Neural cell (in vitro differentiated cells): Measurements from ENCODE around the gene INTS4. TPM values are rescaled to one million over a fixed set of nuclear protein-coding genes. Genes with fewer than 3 reads are reported as not detected.
"Not testable (repeated sequence)": the region's sequence is repeated elsewhere in the genome, so short reads cannot be mapped to it uniquely, and the experiment has no call there.

ENCODE experiments used
- H2AFZ ChIP-seq: fragments of 200-600, 300-800 bp; sonication (generic), shearing (Covaris generic); 2 replicates; pipeline ENCODE4 v1.6.0; 2014; ENCODE audit warnings: low read depth, mild to moderate bottlenecking, antibody characterized with exemption, low read length, moderate library complexity
- H3F3A ChIP-seq: fragments of 200-600 bp; shearing (Covaris generic); 2 replicates; pipeline ENCODE4 v1.6.1; 2016; ENCODE audit warnings: mild to moderate bottlenecking, moderate library complexity, mixed read lengths, antibody characterized with exemption, low read length; ENCODE audit not compliant: insufficient read depth, poor library complexity, severe bottlenecking
- H3K27ac ChIP-seq: fragments of 200-600, 300-800 bp; sonication (generic), shearing (Covaris generic); 2 replicates; pipeline ENCODE4 v1.5.1; 2014; ENCODE audit warnings: mild to moderate bottlenecking, low read length, moderate library complexity
- H3K27me3 ChIP-seq: fragments of 300-800, 200-600 bp; sonication (generic), shearing (Covaris generic); 2 replicates; pipeline ENCODE4 v1.6.0; 2014; ENCODE audit warnings: mild to moderate bottlenecking, low read depth, low read length, moderate library complexity; ENCODE audit not compliant: insufficient read depth
- H3K36me3 ChIP-seq: fragments of 300-800, 200-600 bp; sonication (generic), shearing (Covaris generic); 2 replicates; pipeline ENCODE4 v1.5.1; 2014; ENCODE audit warnings: mild to moderate bottlenecking, antibody characterized with exemption, low read length, moderate library complexity; ENCODE audit not compliant: insufficient read depth
- H3K4me2 ChIP-seq: fragments of 300-800, 200-600 bp; sonication (generic), shearing (Covaris generic); 2 replicates; pipeline ENCODE4 v1.6.0; 2014; ENCODE audit warnings: mild to moderate bottlenecking, low read length
- H3K4me3 ChIP-seq: fragments of 300-800, 200-600 bp; sonication (generic), shearing (Covaris generic); 2 replicates; pipeline ENCODE4 v1.5.1; 2014; ENCODE audit warnings: mild to moderate bottlenecking, low read length, moderate library complexity
- H3K79me2 ChIP-seq: fragments of 200-600 bp; shearing (Covaris generic); replicated peaks from 2 replicates; pipeline ENCODE4 v1.6.0; 2014; ENCODE audit warnings: mild to moderate bottlenecking, low read length, moderate library complexity; ENCODE audit not compliant: insufficient read depth
- H3K9ac ChIP-seq: fragments of 300-800, 200-600 bp; sonication (generic), shearing (Covaris generic); 2 replicates; pipeline ENCODE4 v1.6.1; 2016; ENCODE audit warnings: mild to moderate bottlenecking, low read length, mixed read lengths
- H3K9me2 ChIP-seq: fragments of 200-600 bp; shearing (Covaris generic); 2 replicates; pipeline ENCODE4 v1.6.1; 2016; ENCODE audit warnings: mild to moderate bottlenecking, low read length, mixed read lengths; ENCODE audit not compliant: insufficient read depth
- H3K9me3 ChIP-seq: fragments of 200-600, 300-800 bp; sonication (generic), shearing (Covaris generic); 2 replicates; pipeline ENCODE4 v1.6.1; 2016; ENCODE audit warnings: mild to moderate bottlenecking, mixed run types, low read length, moderate library complexity, mixed read lengths
- H4K20me1 ChIP-seq: fragments of 200-600 bp; shearing (Covaris generic); 2 replicates; pipeline ENCODE4 v1.6.1; 2016; ENCODE audit warnings: mild to moderate bottlenecking, mixed run types; ENCODE audit not compliant: insufficient read depth
- EP300 ChIP-seq: fragments of 450-650 bp; conservative IDR thresholded peaks from 2 replicates; pipeline ENCODE4 v1.6.1; 2014; ENCODE audit warnings: antibody characterized with exemption, mild to moderate bottlenecking, moderate library complexity; ENCODE audit not compliant: poor library complexity, severe bottlenecking
- EZH2 ChIP-seq: fragments of 200-600, 300-800 bp; shearing (Covaris generic), sonication (generic); IDR thresholded peaks from 2 replicates; pipeline ENCODE4 v1.6.1; 2014; ENCODE audit warnings: antibody characterized with exemption, low read length, borderline replicate concordance, mild to moderate bottlenecking; ENCODE audit not compliant: insufficient read depth, poor library complexity, severe bottlenecking
- MXI1 ChIP-seq: fragments of 450-650 bp; conservative IDR thresholded peaks from 2 replicates; pipeline ENCODE4 v1.6.1; 2014; ENCODE audit warnings: antibody characterized with exemption, mild to moderate bottlenecking; ENCODE audit not compliant: poor library complexity, severe bottlenecking
- POLR2AphosphoS5 ChIP-seq: IDR thresholded peaks from 2 replicates; pipeline ENCODE4 v1.6.1; 2012
- RAD21 ChIP-seq: fragments of 450-650 bp; conservative IDR thresholded peaks from 2 replicates; pipeline ENCODE4 v1.6.1; 2014; ENCODE audit warnings: antibody characterized with exemption, mild to moderate bottlenecking, moderate library complexity
- SMC3 ChIP-seq: fragments of 450-650 bp; conservative IDR thresholded peaks from 2 replicates; pipeline ENCODE4 v1.6.1; 2014; ENCODE audit warnings: antibody characterized with exemption, mild to moderate bottlenecking, moderate library complexity; ENCODE audit not compliant: poor library complexity
- TAF1 ChIP-seq: IDR thresholded peaks from 2 replicates; pipeline ENCODE4 v1.6.1; 2012; ENCODE audit warnings: low read depth
- polyA plus RNA-seq: library from polyadenylated mRNA; depleted of rRNA; stranded (reverse); fragments of >200 nt; gene quantifications from 2 replicates; pipeline ENCODE4 v1.2.3, GENCODE V29; 2014
- TF ChIP-seq, protein P1 (sequence below): fragments of 450-650 bp; IDR thresholded peaks from 2 replicates; pipeline ENCODE4 v1.5.1; 2014; ENCODE audit warnings: antibody characterized with exemption, mild to moderate bottlenecking, moderate library complexity; ENCODE audit not compliant: poor library complexity, severe bottlenecking
- TF ChIP-seq, protein P2 (sequence below): IDR thresholded peaks from 2 replicates; pipeline ENCODE4 v1.6.1; 2012; ENCODE audit warnings: borderline replicate concordance

Gene INTS4
- polyA plus RNA-seq, 1 donor from 2014 or later: 34.5 TPM

DNA sequence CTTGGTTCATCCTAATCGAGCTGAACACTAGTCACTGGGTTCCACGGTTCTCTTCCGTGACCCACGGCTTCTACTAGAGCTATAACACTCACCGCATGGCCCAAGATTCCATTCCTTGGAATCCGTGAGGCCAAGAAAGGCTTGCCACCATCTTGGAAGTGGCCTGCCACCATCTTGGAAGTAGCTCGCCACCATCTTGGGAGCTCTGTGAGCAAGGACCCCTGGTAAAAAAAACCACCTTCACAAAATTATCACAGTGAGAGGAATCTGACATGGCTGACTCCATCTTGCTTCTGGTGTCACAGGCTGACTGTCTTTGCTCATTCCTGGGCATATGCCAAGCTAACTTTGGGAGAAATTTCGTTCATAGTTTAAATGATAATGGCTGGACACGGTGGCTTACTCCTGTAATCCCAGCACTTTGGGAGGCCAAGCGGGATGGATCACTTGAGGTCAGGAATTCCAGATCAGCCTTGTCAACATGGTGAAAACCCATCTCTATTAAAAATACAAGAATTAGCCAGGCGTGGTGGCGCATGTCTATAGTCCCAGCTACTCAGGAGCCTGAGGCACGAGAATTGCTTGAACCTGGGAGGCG, 47.5 kb upstream of the INTS4 start:
- H3K27me3 ChIP-seq: no peaks in the 10 kb centered on the region
- no peak overlapping the region for H2AFZ ChIP-seq

DNA sequence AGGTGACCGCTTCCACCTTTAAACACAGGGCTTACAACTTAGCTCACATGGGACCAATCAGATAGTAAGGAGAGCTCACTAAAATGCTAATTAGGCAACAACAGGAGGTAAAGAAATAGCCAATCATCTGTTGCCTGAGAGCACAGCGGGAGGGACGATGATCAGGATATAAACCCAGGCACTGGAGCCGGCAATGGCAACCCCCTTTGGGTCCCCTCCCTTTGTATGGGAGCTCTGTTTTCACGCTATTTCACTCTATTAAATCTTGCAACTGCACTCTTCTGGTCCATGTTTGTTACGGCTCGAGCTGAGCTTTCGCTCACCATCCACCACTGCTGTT, 46.9 kb upstream of the INTS4 start:
- not testable (repeated sequence) for H3K27me3 ChIP-seq, H3K4me3 ChIP-seq, H3F3A ChIP-seq, H2AFZ ChIP-seq, H3K4me2 ChIP-seq, H3K27ac ChIP-seq, H3K9me2 ChIP-seq, H3K9me3 ChIP-seq, H3K9ac ChIP-seq, H3K36me3 ChIP-seq, H3K79me2 ChIP-seq, H4K20me1 ChIP-seq

More for the DNA sequence above, 47.5 kb upstream of the INTS4 start:
- Histone ChIP-seq H3K36me3 (no peaks in the 10 kb centered on the region), H4K20me1 (no peaks in the 10 kb centered on the region), H3K9ac (no peak overlapping the region), H3K4me2 (no peak overlapping the region), H3K79me2 (no peaks in the 10 kb centered on the region), H3K27ac (no peak overlapping the region), H3F3A (no peaks in the 10 kb centered on the region), H3K9me2 (no peaks in the 10 kb centered on the region), H3K4me3 (no peak overlapping the region), H3K9me3 (no peaks in the 10 kb centered on the region)
- TF ChIP-seq, protein P1, sequence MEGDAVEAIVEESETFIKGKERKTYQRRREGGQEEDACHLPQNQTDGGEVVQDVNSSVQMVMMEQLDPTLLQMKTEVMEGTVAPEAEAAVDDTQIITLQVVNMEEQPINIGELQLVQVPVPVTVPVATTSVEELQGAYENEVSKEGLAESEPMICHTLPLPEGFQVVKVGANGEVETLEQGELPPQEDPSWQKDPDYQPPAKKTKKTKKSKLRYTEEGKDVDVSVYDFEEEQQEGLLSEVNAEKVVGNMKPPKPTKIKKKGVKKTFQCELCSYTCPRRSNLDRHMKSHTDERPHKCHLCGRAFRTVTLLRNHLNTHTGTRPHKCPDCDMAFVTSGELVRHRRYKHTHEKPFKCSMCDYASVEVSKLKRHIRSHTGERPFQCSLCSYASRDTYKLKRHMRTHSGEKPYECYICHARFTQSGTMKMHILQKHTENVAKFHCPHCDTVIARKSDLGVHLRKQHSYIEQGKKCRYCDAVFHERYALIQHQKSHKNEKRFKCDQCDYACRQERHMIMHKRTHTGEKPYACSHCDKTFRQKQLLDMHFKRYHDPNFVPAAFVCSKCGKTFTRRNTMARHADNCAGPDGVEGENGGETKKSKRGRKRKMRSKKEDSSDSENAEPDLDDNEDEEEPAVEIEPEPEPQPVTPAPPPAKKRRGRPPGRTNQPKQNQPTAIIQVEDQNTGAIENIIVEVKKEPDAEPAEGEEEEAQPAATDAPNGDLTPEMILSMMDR: no peak
- TF ChIP-seq RAD21 (no peak), EZH2 (no peak)
- TF ChIP-seq, protein P2, sequence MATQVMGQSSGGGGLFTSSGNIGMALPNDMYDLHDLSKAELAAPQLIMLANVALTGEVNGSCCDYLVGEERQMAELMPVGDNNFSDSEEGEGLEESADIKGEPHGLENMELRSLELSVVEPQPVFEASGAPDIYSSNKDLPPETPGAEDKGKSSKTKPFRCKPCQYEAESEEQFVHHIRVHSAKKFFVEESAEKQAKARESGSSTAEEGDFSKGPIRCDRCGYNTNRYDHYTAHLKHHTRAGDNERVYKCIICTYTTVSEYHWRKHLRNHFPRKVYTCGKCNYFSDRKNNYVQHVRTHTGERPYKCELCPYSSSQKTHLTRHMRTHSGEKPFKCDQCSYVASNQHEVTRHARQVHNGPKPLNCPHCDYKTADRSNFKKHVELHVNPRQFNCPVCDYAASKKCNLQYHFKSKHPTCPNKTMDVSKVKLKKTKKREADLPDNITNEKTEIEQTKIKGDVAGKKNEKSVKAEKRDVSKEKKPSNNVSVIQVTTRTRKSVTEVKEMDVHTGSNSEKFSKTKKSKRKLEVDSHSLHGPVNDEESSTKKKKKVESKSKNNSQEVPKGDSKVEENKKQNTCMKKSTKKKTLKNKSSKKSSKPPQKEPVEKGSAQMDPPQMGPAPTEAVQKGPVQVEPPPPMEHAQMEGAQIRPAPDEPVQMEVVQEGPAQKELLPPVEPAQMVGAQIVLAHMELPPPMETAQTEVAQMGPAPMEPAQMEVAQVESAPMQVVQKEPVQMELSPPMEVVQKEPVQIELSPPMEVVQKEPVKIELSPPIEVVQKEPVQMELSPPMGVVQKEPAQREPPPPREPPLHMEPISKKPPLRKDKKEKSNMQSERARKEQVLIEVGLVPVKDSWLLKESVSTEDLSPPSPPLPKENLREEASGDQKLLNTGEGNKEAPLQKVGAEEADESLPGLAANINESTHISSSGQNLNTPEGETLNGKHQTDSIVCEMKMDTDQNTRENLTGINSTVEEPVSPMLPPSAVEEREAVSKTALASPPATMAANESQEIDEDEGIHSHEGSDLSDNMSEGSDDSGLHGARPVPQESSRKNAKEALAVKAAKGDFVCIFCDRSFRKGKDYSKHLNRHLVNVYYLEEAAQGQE: no peak

GRCh38 chr11:78040691-78041379, 46.4 kb upstream of the INTS4 start:
- no peak overlapping the region for H3K9ac ChIP-seq
- no peak overlapping the region for H3K4me3 ChIP-seq
- TF ChIP-seq TAF1 (no peak), POLR2AphosphoS5 (no peak), MXI1 (no peak), RAD21 (no peak), EP300 (no peak), EZH2 (no peak), SMC3 (no peak)
- TF ChIP-seq, protein P1: no peak
- TF ChIP-seq, protein P2: no peak
- H3K4me2 ChIP-seq: no peak overlapping the region
- no peaks in the 10 kb centered on the region for H3K9me3 ChIP-seq
- H3K36me3 ChIP-seq: no peaks in the 10 kb centered on the region
- H3K9me2 ChIP-seq: no peaks in the 10 kb centered on the region
- H4K20me1 ChIP-seq: no peaks in the 10 kb centered on the region
- no peak overlapping the region for H2AFZ ChIP-seq
- no peaks in the 10 kb centered on the region for H3K79me2 ChIP-seq
- H3F3A ChIP-seq: no peaks in the 10 kb centered on the region
- no peaks in the 10 kb centered on the region for H3K27me3 ChIP-seq
- no peak overlapping the region for H3K27ac ChIP-seq
